HG03521 (cell line): Measurements from ENCODE around the gene C14orf39.
"Not testable (repeated sequence)": the region's sequence is repeated elsewhere in the genome, so short reads cannot be mapped to it uniquely, and the experiment has no call there.

Source experiments
- ATAC-seq: cut with Tn5 transposase; IDR thresholded peaks from one replicate; pipeline ENCODE4 v1.9.1; 2021; ENCODE audit warnings: mild to moderate bottlenecking, moderate library complexity; ENCODE audit not compliant: unreplicated experiment

Gene C14orf39

DNA sequence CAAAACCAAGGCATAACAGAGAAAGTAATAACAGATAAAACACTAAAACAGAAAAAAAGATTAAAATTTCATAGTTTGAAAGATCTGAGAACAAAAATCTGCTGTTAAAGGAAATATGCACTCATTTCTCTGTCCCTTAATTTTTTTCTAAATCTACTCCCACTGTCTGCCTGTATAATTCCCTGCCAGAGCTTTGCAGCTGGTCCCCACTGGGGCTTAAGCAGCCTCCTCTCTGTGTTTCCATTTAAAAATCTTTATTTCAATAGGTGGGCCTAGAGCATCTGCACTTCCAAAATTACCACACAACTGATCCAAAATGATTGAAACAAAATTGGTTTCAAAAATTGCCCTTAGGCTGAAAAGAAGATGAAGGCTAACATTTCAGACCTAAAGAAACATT, 16.7 kb upstream of the C14orf39 start:
- no peak for ATAC-seq

DNA sequence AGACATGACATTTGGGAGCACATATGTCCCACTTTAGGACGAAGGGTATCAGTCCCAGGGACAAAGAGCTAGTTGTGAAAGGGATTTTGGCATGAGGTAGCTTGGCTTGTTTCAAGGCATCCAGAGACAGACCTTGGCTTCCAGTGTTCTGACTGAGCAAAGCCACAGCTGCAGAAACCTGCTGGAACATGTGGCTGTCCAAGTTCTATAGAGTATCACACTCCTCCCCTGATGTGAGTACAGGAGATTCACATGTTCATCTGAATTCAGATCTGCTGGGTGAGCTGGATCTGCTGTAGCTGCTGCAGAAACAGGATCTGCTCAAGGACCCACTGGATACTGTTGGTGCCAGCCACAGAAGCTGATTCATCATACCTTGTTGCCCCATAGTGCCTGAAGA, 10.1 kb upstream of the C14orf39 start:
- no peak for ATAC-seq

DNA sequence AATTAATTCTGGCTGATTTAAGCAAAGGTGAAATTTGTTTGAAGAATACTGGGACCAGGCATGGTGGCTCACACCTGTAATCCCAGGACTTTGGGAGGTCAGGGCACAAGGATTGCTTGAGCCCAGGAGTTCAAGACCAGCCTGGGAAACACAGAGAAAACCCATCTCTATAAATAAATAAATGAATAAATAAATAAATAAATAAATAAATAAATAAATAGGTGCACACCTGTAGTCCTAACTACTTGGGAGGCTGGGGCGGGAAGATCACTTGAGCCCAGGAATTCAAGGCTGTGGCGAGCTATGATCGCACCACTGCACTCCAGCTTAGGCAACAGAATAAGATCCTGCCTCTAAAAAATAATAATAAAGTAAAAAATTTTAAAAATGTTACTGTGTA, 4.4 kb upstream of the C14orf39 start:
- no peak for ATAC-seq

DNA sequence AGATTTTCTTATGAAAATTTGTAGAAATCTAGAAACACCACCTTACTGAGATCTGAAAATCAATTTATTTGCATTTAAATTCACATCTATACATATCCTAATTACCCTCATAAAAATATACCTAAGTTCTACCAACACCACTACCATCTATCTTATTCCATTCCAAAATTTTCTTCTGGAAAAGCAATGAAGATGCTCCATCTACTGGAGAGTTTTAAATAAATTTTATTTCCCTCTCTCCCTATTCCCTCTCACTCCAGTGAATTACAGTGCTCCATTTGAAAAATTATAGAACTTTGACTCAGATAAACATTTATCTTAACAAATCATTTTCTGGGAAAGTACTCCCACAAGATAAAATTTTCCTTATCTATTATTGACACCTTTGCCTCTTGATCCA, 2.3 kb upstream of the C14orf39 start:
- no peak for ATAC-seq

DNA sequence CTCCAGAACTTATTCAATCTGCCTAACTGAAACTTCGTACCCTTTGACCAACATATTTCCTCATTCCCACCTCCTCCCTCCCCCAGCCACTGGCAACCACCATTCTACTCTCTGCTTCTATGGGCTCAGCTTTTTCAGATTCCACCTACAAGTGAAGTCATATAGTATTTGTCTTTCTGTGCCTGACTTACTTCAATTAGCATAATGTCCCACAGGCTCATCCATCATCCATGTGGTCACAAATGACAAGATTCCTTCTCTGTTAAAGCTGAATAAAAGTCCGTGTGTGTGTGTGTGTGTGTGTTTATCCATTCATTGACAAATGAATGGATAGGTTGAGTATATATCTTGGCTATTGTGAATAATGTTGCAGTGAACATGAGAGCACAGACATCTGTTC, 1.3 kb upstream of the C14orf39 start:
- ATAC-seq: no peak

DNA sequence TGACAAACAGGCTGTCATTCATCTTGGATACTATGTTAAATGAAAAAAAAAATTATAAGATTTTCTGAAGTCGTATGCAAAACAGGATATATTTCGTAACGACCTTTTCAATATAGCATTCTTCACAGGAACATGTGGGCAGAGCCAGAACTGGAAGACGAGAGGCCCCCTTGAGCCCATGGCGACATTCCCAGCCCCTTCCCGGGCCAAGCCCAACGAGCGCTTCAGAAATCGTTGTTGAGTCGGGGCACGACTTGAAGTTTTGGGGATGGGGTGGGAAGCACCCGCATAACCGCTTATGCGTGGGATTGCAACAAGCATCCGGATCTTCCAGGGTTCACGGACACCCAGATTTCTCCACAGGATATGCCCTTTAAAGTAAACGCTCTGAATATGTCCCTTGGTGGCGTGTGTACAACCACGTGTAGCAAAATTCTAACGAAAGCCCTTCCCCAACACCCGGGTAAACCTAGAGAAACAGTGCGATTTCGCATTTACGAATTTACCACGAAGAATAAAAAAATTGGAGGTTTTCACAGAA, 736 bp downstream of the C14orf39 start:
- no peak for ATAC-seq

DNA sequence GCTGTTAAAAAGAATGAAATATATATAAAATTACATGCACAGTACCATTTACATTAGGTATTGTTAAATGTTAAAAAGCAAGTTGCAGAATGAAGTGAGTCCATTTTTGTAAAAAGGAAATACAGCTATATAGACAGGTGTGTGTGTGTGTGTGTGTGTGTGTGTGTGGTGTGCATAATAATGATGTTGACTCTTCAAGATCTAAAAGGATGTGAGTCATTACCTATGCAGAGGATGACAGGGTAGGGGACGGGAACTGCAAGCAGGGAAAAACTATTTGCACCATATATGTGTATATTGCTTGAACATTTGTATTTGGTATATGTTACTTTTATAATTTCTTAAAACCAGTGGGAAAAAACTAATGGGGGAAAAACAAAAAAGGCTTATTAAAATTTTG, 3.1 kb downstream of the C14orf39 start:
- no peak for ATAC-seq

DNA sequence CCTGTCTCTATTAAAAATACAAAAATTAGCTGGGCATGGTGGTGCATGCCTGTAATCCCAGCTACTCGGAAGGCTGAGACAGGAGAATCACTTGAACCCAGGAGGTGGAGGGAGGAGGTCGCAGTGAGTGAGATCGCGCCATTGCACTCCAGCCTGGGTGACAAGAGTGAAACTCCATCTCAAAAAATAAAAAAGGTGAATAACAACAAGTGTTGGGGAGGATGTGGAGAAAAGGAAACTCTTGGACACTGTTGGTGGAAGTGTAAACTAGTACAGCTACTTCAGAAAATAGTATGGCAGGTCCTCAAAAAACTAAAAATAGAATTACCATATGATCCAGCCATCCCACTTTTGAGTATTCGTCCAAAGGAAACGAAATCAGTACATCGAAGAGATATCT, 5.6 kb downstream of the C14orf39 start:
- ATAC-seq: not testable (repeated sequence)

DNA sequence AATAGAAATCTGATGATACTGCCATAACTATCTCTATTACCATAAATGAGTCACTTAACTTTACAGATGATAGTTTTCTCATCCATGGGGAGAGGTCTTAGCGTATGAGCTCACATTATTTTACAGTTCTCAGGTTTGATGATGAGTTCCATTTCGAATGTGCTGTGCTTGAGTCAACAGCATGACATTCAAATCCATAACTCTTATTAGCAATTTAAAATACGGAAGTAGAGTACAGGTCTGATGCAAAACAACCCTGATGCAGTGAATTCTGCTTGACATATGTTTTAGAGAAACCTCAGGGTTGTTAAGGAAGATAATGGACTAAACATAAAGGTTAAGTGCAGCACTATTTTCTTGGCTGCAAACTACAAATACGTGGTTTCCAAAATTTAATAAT, 30.0 kb downstream of the C14orf39 start:
- ATAC-seq: no peak

DNA sequence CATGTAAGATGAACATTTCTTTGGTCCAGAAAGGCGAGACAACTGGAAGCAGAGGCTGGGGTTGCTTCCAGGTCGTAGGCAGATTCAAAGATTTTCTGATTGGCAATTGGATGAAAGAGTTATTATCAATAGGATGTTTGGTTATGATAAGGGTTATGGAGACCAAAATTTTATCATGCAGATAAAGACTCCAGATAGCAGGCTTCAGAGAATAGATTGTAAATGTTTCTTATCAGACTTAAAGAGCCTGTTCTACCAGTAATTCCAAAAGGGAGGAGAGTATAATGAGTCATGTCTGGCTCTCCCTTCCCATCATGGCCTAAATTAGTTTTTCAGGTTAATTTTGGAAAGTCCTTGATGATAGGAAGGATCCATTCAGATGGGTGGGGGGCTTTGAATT, 55.6 kb downstream of the C14orf39 start:
- ATAC-seq: no peak

DNA sequence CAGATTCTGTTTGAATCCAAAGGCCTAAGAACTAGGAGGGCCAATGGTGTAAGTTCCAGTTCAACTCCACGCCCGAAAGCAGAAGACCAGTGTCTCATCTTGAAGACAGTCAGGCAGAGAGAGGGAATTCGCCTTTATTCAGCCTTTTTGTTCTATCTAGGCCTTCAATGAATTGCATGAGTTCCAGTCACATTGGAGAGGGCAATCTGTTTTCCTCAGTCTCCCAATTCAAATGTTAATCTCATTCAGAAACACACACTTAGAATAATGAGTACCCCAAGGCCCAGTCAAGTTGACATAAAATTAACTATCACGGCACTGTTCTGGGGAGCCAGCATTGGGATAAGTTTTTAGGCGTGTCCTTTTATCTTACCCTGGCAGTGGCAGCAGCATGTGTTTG, 65.8 kb downstream of the C14orf39 start:
- ATAC-seq: no peak

DNA sequence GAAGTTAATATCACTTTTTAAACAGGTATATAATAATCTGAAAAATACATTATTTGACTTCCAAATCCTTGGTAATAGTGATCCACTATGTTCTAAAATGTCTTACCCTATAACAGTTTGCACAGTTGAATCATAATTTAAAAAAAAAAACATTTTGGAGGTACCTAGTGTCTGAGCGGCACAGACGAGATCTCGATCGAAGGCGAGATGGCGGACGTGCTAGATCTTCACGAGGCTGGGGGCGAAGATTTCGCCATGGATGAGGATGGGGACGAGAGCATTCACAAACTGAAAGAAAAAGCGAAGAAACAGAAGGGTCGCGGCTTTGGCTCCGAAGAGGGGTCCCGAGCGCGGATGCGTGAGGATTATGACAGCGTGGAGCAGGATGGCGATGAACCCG, 88.3 kb downstream of the C14orf39 start:
- ATAC-seq: not testable (repeated sequence)

DNA sequence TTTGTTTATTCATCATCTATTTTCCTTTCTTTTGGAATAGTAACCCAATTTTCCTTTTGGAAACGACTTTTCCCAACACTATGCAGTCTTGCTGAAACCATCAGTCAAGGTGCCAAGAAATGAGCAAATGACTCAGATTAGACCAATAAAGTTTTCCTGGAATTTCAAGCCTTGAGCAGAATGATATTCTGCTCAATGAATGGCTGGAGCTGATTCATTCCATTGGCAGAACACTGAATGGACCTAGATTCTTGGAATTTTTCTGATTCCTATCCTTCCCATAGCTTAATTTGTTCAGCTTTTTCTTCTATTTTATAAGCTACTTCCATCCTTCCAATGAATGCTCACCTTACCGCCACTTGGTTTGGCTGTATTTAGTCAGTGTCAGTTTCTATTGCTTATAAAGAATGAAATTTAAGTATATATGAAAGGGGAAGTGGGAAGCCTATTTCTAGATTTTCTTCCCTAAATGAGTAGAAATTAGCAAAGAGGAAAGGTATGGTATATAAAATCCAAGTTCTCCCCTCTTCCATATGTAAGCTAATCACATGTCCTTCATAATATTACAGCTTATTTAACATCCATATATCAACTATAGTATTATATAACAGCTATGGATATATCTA, 89.0 kb downstream of the C14orf39 start:
- no peak for ATAC-seq
